CD4-positive, alpha-beta T cell (primary cell): Measurements from ENCODE around the gene NEK4. TPM values are rescaled to one million over a fixed set of nuclear protein-coding genes. Genes with fewer than 3 reads are reported as not detected.

Experiments
- ATAC-seq: fragments of 200-7000 bp; cut with Tn5 transposase; one replicate; pipeline ENCODE4 v1.10.0; 2022; ENCODE audit warnings: mild to moderate bottlenecking; ENCODE audit not compliant: poor library complexity
- CTCF ChIA-PET: fragments of 350-600 bp; sonication (Branson Sonifier 250); formaldehyde crosslinking; loops from one replicate; lab custom pipeline; 2021; ENCODE audit warnings: antibody characterized with exemption, inconsistent platforms; lab: Charles Lee
- POLR2A ChIA-PET: fragments of 350-600 bp; sonication (Branson Sonifier 250); formaldehyde crosslinking; loops from one replicate; lab custom pipeline; 2021; ENCODE audit warnings: antibody characterized with exemption, inconsistent platforms; lab: Charles Lee
- DNase-seq, 14 experiments: peaks; one replicate each; pipeline ENCODE4 v3.0.0-alpha.2; 2013 to 2020; ENCODE audit warnings: mixed read lengths in 2 of 14
- H3K27ac ChIP-seq, 2 donors: one replicate each; pipeline versions ENCODE4 v1.5.1 to v1.7.0; 2013; ENCODE audit warnings: low read length in 2 of 2, low read depth in 1 of 2, mild to moderate bottlenecking in 1 of 2
- H3K27me3 ChIP-seq, 2 experiments: 1 replicate in 1 of 2; 2 replicates in 1 of 2; pipeline versions ENCODE4 v1.6.1 to v1.7.0; 2013; ENCODE audit warnings: low read length in 2 of 2, control low read depth in 1 of 2, mild to moderate bottlenecking in 1 of 2, moderate library complexity in 1 of 2; ENCODE audit not compliant: insufficient read depth in 2 of 2, control insufficient read depth in 1 of 2
- H3K36me3 ChIP-seq: one replicate; pipeline ENCODE4 v1.6.1; 2013; ENCODE audit warnings: low read length, control low read depth; ENCODE audit not compliant: insufficient read depth
- H3K4me1 ChIP-seq: one replicate; pipeline ENCODE4 v1.6.1; 2013; ENCODE audit warnings: low read length, control low read depth; ENCODE audit not compliant: insufficient read depth
- H3K4me3 ChIP-seq: one replicate; pipeline ENCODE4 v1.5.1; 2013; ENCODE audit warnings: mild to moderate bottlenecking, low read length, moderate library complexity
- H3K9me3 ChIP-seq, 2 experiments: 1 replicate in 1 of 2; 2 replicates in 1 of 2; pipeline versions ENCODE4 v1.6.1 to v1.7.0; 2013; ENCODE audit warnings: low read length in 2 of 2, mild to moderate bottlenecking in 2 of 2, control low read depth in 1 of 2, moderate library complexity in 1 of 2; ENCODE audit not compliant: control insufficient read depth in 1 of 2, insufficient read depth in 1 of 2
- H3K27ac Mint-ChIP-seq: one replicate; pipeline ENCODE4 v1.8.0; 2020; ENCODE audit warnings: mixed read lengths
- H3K27me3 Mint-ChIP-seq: one replicate; pipeline ENCODE4 v1.8.0; 2021; ENCODE audit warnings: mixed read lengths
- H3K36me3 Mint-ChIP-seq: one replicate; pipeline ENCODE4 v1.8.0; 2021; ENCODE audit warnings: low read depth, mixed read lengths
- H3K4me1 Mint-ChIP-seq: one replicate; pipeline ENCODE4 v1.8.0; 2021; ENCODE audit warnings: low read depth, mixed read lengths
- H3K4me3 Mint-ChIP-seq: one replicate; pipeline ENCODE4 v1.8.0; 2020; ENCODE audit warnings: mild to moderate bottlenecking, mixed read lengths
- H3K9me3 Mint-ChIP-seq: one replicate; pipeline ENCODE4 v1.8.0; 2020; ENCODE audit warnings: mixed read lengths
- CTCF ChIP-seq: fragments of 200-600 bp; IDR thresholded peaks from one replicate; pipeline ENCODE4 v1.8.0; 2022; ENCODE audit warnings: antibody characterized with exemption, mild to moderate bottlenecking
- intact Hi-C, 2 experiments: fragments of 100-400 bp; cut with DNase I in 1 of 2; cut with micrococcal nuclease in 1 of 2; formaldehyde crosslinking; loops; one replicate each; pipeline versions ENCODE4 v1.15.1 to v1.9.0; 2023 to 2025; cut with DNase I, micrococcal nuclease
- total RNA-seq, 174 experiments: library from RNA in 2 of 174; stranded (reverse) in 2 of 174; gene quantifications; one replicate each; pipeline ENCODE4 v1.2.3 and lab custom pipeline; 2021 to 2026

The NEK4 gene
- total RNA-seq, 2 experiments from 2014 or later: 6.1 to 6.9 TPM

GRCh38 chr3:52774901-52775864 lies 4.4 kb upstream of the NEK4 start:
- ChIA-PET CTCF (no interaction called here), POLR2A (no interaction called here)
- H3K27me3 Mint-ChIP-seq: no peaks in the 10 kb centered on the region
- peaks cover 5% of the 10 kb centered on the region for H3K4me1 ChIP-seq
- peak overlapping the region; percentile 4 for H3K4me3 Mint-ChIP-seq
- H3K27ac ChIP-seq: no peak overlapping the region
- peaks cover 6% of the 10 kb centered on the region for H3K4me1 Mint-ChIP-seq
- intact Hi-C loops: no loop called here
- H3K4me3 ChIP-seq: no peak overlapping the region
- H3K27ac Mint-ChIP-seq: no peak overlapping the region
- no peaks in the 10 kb centered on the region for H3K36me3 ChIP-seq
- no peaks in the 10 kb centered on the region for H3K36me3 Mint-ChIP-seq
- H3K27me3 ChIP-seq: no peaks in the 10 kb centered on the region
- H3K9me3 Mint-ChIP-seq: no peaks in the 10 kb centered on the region
- no peak for TF ChIP-seq CTCF
- ATAC-seq (no peak), DNase-seq (peak in 2 of 14 experiments; percentile 11 to 22)
- no peaks in the 10 kb centered on the region for H3K9me3 ChIP-seq

DNA sequence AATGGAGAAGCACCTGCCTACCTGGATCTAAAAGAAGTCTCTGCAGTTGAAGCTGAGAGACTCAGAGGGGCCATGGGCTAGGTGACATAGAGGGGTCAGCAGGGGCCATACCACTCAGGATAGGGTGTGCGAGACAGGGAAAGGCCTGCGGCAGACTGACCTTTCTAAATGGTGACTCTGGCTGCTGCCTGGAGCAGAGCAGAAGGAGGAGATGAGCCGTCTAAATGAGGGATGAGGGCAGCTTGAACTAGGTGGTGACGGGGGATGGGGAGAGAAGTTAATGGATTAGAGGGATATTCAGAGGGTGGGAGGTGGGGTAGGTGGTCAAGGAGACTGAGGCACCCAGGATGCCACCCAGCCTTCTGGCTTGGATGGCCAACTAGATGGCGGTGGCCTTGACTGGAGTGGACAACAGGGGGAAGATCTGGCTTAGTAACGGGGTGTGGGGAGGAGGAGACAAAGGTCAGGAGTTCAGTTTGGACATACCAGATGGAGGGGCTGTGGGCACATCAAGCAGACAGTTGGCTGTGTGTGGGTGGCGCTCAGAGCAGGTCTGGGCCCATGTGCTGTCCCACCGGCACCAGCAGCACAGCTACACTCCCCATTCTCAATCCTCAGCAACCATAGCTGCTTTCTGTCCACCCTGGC lies 3.5 kb upstream of the NEK4 start:
- H3K9me3 Mint-ChIP-seq: no peaks in the 10 kb centered on the region
- peak in 1 of 14 experiments; percentile 3 for DNase-seq
- POLR2A ChIA-PET: no interaction called here
- no peak overlapping the region for H3K27ac Mint-ChIP-seq
- CTCF ChIA-PET: no interaction called here
- no peaks in the 10 kb centered on the region for H3K27me3 Mint-ChIP-seq
- Histone ChIP-seq H3K4me3 (no peak overlapping the region), H3K27me3 (no peaks in the 10 kb centered on the region), H3K36me3 (no peaks in the 10 kb centered on the region), H3K27ac (no peak overlapping the region), H3K4me1 (peaks cover 14% of the 10 kb centered on the region), H3K9me3 (no peaks in the 10 kb centered on the region)
- TF ChIP-seq CTCF: no peak
- H3K4me1 Mint-ChIP-seq: peaks cover 16% of the 10 kb centered on the region
- no peak for ATAC-seq
- H3K4me3 Mint-ChIP-seq: peak overlapping the region; percentile 4
- peaks cover 3% of the 10 kb centered on the region for H3K36me3 Mint-ChIP-seq
- intact Hi-C loops: no loop called here

- Histone ChIP-seq H3K4me1 (peaks cover 14% of the 10 kb centered on the region), H3K27me3 (no peaks in the 10 kb centered on the region), H3K9me3 (no peaks in the 10 kb centered on the region), H3K27ac (no peak overlapping the region), H3K36me3 (no peaks in the 10 kb centered on the region), H3K4me3 (no peak overlapping the region)
- peaks cover 6% of the 10 kb centered on the region for H3K36me3 Mint-ChIP-seq
- no peaks in the 10 kb centered on the region for H3K9me3 Mint-ChIP-seq
- H3K4me1 Mint-ChIP-seq: peaks cover 17% of the 10 kb centered on the region
- CTCF ChIA-PET: no interaction called here
- peak overlapping the region; percentile 32 for H3K4me3 Mint-ChIP-seq
- intact Hi-C loops: no loop called here
- TF ChIP-seq CTCF: no peak
- no peak overlapping the region for H3K27ac Mint-ChIP-seq
- no peaks in the 10 kb centered on the region for H3K27me3 Mint-ChIP-seq
- POLR2A ChIA-PET: no interaction called here
- no peak for ATAC-seq
- peak in 1 of 14 experiments; percentile 4 for DNase-seq
Observed at GRCh38 chr3:52773361-52774065, 2.8 kb upstream of the NEK4 start.
